Activated CD8-positive, alpha-beta memory T cell treated with anti-CD3 and anti-CD28 coated beads for 1 hour (primary cell): ENCODE measurements around the gene AMBRA1.

Source experiments
- DNase-seq, 2 donors: peaks; one replicate each; pipeline ENCODE4 v3.0.0-alpha.2; 2020; ENCODE audit warnings: low read depth in 1 of 2; ENCODE audit errors: extremely low read depth in 1 of 2

The AMBRA1 gene, protein sequence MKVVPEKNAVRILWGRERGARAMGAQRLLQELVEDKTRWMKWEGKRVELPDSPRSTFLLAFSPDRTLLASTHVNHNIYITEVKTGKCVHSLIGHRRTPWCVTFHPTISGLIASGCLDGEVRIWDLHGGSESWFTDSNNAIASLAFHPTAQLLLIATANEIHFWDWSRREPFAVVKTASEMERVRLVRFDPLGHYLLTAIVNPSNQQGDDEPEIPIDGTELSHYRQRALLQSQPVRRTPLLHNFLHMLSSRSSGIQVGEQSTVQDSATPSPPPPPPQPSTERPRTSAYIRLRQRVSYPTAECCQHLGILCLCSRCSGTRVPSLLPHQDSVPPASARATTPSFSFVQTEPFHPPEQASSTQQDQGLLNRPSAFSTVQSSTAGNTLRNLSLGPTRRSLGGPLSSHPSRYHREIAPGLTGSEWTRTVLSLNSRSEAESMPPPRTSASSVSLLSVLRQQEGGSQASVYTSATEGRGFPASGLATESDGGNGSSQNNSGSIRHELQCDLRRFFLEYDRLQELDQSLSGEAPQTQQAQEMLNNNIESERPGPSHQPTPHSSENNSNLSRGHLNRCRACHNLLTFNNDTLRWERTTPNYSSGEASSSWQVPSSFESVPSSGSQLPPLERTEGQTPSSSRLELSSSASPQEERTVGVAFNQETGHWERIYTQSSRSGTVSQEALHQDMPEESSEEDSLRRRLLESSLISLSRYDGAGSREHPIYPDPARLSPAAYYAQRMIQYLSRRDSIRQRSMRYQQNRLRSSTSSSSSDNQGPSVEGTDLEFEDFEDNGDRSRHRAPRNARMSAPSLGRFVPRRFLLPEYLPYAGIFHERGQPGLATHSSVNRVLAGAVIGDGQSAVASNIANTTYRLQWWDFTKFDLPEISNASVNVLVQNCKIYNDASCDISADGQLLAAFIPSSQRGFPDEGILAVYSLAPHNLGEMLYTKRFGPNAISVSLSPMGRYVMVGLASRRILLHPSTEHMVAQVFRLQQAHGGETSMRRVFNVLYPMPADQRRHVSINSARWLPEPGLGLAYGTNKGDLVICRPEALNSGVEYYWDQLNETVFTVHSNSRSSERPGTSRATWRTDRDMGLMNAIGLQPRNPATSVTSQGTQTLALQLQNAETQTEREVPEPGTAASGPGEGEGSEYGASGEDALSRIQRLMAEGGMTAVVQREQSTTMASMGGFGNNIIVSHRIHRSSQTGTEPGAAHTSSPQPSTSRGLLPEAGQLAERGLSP (N-terminal part only)

GRCh38 chr11:46593550-46594373, at the start of gene AMBRA1:
Gene AMBRA1 (minus strand): TSS chr11:46594023. CDS start chr11:46548380, 45,643 bp downstream.
- DNase-seq, result peak; percentile 44 to 56

DNA sequence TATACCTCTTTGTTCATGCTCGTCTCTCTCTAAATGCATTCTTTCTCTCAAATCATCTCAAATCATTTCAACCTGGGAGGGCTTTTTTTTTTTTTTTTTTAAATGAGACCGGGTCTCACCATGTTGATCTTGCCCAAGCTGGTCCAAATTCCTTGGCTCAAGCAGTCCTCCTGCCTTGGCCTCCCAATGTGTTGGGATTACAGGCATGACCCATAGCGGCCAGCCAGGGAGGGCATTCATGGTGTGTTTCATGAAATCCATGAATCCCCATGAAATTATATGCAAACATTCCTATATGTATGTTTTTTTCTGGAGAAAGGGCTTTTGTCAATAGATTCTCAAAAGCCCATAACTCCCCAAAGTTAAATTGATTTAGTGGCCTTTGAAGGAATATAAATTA, 49.7 kb upstream of the AMBRA1 start:
- no peak for DNase-seq

GRCh38 chr11:46642627-46643335, 49.0 kb upstream of the AMBRA1 start:
- no peak for DNase-seq

DNA sequence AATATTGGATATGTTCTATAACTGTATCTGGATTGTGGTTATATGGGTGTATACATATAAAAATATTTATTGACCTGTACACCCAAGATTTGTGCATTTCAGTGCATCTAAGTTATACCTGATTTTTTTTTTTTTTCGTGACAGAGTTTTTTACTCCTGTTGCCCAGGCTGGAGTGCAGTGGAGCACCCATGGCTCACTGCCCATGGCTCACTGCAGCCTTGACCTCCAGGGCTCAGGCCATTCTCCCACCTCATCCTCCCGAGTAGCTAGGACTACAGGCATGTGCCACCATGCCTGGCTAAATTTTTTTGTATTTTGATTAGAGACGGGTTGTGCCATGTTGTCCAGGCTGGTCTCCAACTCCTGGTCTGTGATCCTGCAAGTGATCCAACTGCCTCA, 47.8 kb upstream of the AMBRA1 start:
- no peak for DNase-seq

- no peak for DNase-seq
Observed at GRCh38 chr11:46640036-46640788, 46.4 kb upstream of the AMBRA1 start.

- no peak for DNase-seq
Observed at GRCh38 chr11:46639197-46639839, 45.5 kb upstream of the AMBRA1 start.

DNA sequence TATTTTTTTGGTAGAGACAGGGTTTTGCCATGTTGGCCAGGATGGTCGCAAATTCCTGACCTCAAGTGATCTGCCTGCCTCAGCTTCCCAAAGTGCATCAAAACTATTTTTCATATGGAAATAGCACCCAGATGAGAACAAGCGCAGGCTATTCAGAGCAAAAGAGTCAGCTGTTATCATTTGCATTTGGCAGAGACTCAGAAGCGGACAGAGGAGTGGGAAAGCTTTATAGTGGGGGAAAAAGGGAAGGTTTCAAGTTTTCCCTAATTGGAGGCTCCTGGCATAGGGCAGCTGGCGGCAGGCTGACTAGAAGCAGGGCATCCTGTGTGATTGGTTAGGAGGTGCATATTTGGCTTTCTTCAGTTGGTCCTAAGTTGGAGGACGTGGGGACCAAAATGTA, 43.7 kb upstream of the AMBRA1 start:
- DNase-seq, result no peak

GRCh38 chr11:46635557-46636139, 41.8 kb upstream of the AMBRA1 start:
- DNase-seq, result no peak

DNA sequence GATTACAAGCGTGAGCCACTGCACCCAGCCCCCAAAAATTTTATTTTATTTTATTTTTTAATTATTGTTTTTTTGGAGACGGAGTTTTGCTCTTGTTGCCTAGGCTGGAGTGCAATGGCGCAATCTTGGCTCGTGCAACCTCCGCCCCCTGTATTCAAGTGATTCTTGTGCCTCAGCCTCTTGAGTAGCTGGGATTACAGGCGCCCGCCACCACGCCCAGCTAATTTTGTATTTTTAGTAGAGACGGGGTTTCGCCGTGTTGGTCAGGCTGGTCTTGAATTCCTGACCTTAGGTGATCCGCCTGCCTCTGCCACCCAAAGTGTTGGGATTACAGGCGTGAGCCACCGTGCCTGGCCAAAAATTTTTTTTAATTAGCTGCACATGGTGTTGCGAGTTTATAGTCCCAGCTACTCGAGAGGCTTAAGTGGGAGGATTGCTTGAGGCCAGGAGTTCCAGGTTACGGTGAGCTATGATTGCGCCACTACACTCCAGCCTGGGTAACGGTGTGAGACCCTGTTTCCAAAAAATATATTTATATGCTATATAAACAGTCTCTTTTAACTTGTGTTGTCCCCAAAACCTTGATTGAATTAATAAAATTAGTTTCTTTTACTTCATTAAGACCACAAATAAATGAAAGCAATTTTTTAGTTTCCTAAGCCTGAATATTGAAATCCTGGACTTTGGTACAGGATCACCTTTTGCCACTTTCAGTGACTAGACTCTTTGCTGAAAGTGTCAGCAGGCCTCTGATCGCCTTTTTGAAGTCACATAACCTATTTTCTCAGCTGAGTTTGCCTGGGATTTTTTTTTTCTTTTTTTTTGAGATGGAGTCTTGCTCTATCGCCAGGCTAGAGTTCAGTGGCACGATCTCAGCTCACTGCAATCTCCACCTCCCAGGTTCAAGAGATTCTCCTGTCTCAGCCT, 39.7 kb upstream of the AMBRA1 start:
- no peak for DNase-seq

DNA sequence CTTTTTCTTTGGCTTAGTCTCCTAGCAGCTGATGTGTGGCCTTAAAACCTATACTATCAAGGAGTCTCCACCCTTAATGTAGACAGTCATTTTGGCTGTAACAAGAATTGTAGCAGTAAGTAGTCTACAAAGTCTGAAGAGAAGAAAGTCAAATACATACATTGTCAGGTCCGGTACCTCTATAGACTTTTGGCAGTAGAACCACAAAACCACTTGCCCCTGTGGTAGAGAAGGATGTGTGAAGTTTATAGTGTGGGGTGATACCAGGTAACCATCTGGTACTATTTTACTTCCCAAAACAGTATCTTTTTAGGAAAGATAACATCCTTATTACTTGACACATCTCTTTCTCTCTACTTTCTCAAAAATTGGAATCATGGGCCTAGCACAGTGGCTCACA, 38.7 kb upstream of the AMBRA1 start:
- DNase-seq, result no peak

GRCh38 chr11:46631676-46632075, 37.9 kb upstream of the AMBRA1 start:
- no peak for DNase-seq

- no peak for DNase-seq
Observed at GRCh38 chr11:46630237-46630636, 36.4 kb upstream of the AMBRA1 start.

DNA sequence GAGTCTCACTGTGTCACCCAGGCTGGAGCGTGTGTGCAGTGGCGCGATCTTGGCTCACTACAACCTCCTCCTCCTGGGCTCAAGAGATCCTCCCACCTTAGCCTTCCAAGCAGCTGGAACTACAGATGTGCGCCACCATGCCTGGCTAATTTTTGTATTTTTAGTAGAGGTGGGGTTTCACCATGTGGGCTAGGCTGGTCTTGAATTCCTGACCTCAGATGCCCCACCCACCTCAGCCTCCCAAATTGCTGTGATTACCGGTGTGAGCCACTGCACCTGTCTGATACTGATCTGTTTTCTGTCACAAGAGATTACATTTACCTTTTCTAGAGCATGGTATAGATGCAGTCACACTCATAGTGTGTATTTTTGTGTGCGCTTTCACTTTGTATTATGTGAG, 35.1 kb upstream of the AMBRA1 start:
- DNase-seq, result no peak

DNA sequence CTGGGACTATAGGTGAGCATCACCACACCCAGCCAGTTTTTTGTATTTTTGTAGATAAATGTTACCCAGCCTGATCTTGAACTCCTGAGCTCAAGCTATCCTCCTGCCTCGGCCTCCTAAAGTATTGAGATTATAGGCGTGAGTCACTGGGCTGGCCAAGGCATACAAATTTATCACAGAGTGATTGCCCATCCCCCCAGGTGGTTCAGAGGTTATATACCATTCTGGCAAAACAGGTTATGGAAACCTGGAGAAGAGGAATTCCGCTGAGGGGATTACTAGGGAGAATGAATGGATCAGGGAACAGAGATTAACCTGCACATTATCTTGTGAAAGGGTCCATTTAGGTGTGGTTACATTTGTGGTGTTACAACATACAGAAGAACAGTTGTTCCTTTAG, 31.6 kb upstream of the AMBRA1 start:
- no peak for DNase-seq

DNA sequence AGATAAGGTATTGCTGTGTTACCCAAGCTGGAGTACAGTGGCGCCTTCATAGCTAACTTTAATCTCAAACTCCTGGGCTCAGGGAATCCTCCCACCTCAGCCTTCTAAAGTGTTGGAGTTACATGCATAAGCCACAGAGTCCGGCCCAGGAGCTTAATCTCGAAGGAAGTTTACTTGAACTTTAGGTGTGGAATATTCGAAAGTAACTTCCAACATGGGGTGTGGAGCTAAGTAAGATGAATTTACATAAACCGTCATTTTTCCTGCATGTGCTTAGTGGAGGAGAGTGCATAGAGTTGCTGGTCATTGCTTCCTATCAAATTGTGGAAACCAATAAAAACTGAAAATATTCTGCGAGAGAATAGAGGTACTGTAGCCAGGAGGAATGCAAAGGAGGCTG, 25.0 kb upstream of the AMBRA1 start:
- no peak for DNase-seq

GRCh38 chr11:46617972-46618314, 24.1 kb upstream of the AMBRA1 start:
- no peak for DNase-seq
